MCF 10A (cell line): ENCODE results near the gene MB. TPM values are rescaled to one million over a fixed set of nuclear protein-coding genes. Genes with fewer than 3 reads are reported as not detected.

ENCODE experiments used
- BruUV-seq: library from RNA; stranded (reverse); fragments of 400-500 nt; replicated peaks from 2 replicates; lab custom pipeline; 2021; lab: Mats Ljungman, UMichigan
- CTCF ChIA-PET: fragments of 300-600 bp; sonication (Branson Sonifier 250); formaldehyde crosslinking; extraction: SDS; loops from one replicate; lab custom pipeline; 2021; ENCODE audit warnings: antibody characterized with exemption, inconsistent platforms; lab: Yijun Ruan, JAX
- POLR2A ChIA-PET: fragments of 300-600, 350-650 bp; sonication (Branson Sonifier 250); formaldehyde crosslinking; extraction: SDS; loops from one replicate; lab custom pipeline; 2020; ENCODE audit warnings: antibody characterized with exemption, inconsistent platforms; lab: Yijun Ruan, JAX
- DNase-seq: peaks from one replicate; pipeline ENCODE4 v3.0.0-alpha.2; 2018; ENCODE audit not compliant: unreplicated experiment
- H3K27ac Mint-ChIP-seq: one replicate; pipeline ENCODE4 v1.8.0; 2022; ENCODE audit warnings: mild to moderate bottlenecking, low read depth, mixed read lengths; ENCODE audit not compliant: unreplicated experiment
- H3K27me3 Mint-ChIP-seq: one replicate; pipeline ENCODE4 v1.8.0; 2022; ENCODE audit warnings: mixed read lengths; ENCODE audit not compliant: insufficient read depth, unreplicated experiment
- H3K36me3 Mint-ChIP-seq: one replicate; pipeline ENCODE4 v1.8.0; 2022; ENCODE audit warnings: mild to moderate bottlenecking, moderate library complexity, mixed read lengths; ENCODE audit not compliant: insufficient read depth, unreplicated experiment
- H3K4me1 Mint-ChIP-seq: one replicate; pipeline ENCODE4 v1.8.0; 2022; ENCODE audit warnings: mixed read lengths; ENCODE audit not compliant: insufficient read depth, unreplicated experiment
- H3K4me3 Mint-ChIP-seq: one replicate; pipeline ENCODE4 v1.8.0; 2022; ENCODE audit warnings: mild to moderate bottlenecking, moderate library complexity, mixed read lengths; ENCODE audit not compliant: unreplicated experiment
- H3K9me3 Mint-ChIP-seq: one replicate; pipeline ENCODE4 v1.8.0; 2022; ENCODE audit warnings: mixed read lengths; ENCODE audit not compliant: unreplicated experiment
- intact Hi-C: fragments of 100-400 bp; cut with micrococcal nuclease; formaldehyde crosslinking; loops from 2 replicates; pipeline ENCODE4 v1.14.1; 2022
- total RNA-seq: library from RNA; stranded (reverse); gene quantifications from 2 replicates; pipeline ENCODE4 v1.2.3, GENCODE V29; 2022
- TF ChIP-seq, protein P1 (sequence below): fragments of 200-600 bp; IDR thresholded peaks from one replicate; pipeline ENCODE4 v1.8.0; 2022; ENCODE audit warnings: antibody characterized with exemption, mild to moderate bottlenecking; ENCODE audit not compliant: unreplicated experiment

Gene MB
- total RNA-seq, 1 experiment from 2014 or later = not detected

DNA sequence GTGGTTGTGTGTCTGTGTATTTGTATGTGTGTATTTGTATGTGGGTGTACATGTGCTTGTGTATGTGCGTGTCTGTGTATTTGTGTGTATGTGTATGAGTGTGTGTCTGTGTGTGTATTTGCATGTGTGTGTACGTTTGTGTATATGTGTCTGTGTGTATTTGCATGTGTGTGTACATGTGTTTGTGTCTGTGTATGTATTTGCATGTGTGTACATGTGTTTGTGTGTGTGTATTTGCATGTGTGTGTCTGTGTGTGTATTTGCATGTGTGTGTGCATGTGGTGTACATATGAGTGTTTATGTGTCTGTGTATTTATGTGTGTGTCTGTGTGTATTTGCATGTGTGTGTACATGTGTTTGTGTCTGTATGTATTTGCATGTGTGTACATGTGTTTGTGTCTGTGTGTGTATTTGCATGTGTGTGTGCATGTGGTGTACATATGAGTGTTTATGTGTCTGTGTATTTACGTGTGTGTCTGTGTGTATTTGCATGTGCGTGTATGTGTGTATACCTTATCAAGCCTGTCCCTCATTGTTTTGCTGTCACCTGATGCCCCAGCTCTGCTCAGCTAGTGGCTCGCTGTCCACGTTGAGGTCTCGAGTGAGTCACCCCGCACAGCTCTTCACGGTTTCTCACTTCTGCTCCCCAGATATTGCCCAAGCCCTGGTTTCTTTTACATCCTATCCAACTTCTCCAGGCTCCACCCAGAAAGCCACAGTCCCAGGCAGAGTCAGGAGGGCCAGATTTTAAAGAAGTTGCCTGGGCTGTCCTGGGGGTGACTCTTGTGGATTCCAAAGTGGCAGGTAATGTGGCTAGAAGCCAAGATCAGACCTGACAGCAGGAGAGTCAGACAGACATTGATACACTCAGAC is 15.2 kb downstream of the MB start:
- Mint-ChIP-seq H3K4me3 (no peak overlapping the region), H3K36me3 (peaks cover 6% of the 10 kb centered on the region), H3K4me1 (no peaks in the 10 kb centered on the region), H3K9me3 (no peaks in the 10 kb centered on the region), H3K27ac (no peak overlapping the region), H3K27me3 (no peaks in the 10 kb centered on the region)
- BruUV-seq = no TSS peak
- DNase-seq = peak; percentile 86
- intact Hi-C loops = no loop called here
- ChIA-PET CTCF (interaction anchor here (1.0 kb wide), 1 partner anchor 464 kb away, joined by 3 read pairs; no protein-coding TSS in a partner anchor), POLR2A (no interaction called here)
- TF ChIP-seq, protein P1, sequence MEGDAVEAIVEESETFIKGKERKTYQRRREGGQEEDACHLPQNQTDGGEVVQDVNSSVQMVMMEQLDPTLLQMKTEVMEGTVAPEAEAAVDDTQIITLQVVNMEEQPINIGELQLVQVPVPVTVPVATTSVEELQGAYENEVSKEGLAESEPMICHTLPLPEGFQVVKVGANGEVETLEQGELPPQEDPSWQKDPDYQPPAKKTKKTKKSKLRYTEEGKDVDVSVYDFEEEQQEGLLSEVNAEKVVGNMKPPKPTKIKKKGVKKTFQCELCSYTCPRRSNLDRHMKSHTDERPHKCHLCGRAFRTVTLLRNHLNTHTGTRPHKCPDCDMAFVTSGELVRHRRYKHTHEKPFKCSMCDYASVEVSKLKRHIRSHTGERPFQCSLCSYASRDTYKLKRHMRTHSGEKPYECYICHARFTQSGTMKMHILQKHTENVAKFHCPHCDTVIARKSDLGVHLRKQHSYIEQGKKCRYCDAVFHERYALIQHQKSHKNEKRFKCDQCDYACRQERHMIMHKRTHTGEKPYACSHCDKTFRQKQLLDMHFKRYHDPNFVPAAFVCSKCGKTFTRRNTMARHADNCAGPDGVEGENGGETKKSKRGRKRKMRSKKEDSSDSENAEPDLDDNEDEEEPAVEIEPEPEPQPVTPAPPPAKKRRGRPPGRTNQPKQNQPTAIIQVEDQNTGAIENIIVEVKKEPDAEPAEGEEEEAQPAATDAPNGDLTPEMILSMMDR = no peak

DNA sequence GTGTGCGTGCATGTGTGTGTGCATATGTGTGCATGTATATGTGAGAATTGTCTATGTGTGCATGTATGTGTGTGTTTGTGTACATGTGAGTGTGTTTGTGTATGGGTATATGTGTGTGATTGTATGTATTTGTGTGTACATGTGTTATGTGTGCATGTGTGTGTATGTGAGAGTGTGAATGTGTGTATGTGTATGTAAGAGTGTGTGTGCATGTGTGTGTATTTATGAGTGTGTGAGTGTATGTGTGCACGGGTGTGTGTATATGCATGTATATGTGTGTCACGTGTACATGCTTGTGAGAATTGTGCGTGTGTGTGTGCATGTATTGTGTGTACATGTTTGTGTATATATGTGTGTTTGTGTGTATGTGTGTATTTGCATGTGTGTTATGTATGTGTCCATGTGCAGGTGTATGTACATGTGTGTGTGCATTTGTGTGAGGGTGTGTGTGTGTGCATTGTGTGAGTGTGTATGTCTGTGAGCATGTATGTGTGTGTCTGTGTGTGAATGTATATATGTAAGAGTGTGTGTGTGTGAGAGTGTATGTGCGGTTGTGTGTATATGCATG is 16.0 kb downstream of the MB start:
- Mint-ChIP-seq H3K27ac (no peak overlapping the region), H3K27me3 (no peaks in the 10 kb centered on the region), H3K4me3 (no peak overlapping the region), H3K36me3 (peaks cover 3% of the 10 kb centered on the region), H3K4me1 (no peaks in the 10 kb centered on the region), H3K9me3 (no peaks in the 10 kb centered on the region)
- BruUV-seq = no TSS peak
- ChIA-PET POLR2A (no interaction called here), CTCF (interaction anchor here (1.2 kb wide), 1 partner anchor 18 kb away, joined by 3 read pairs; no protein-coding TSS in a partner anchor)
- TF ChIP-seq, protein P1 = no peak
- intact Hi-C loops = no loop called here
- no peak for DNase-seq

GRCh38 chr22:35600476-35600875 is 16.7 kb downstream of the MB start:
- no TSS peak for BruUV-seq
- Mint-ChIP-seq H3K9me3 (no peaks in the 10 kb centered on the region), H3K4me1 (no peaks in the 10 kb centered on the region), H3K4me3 (no peak overlapping the region), H3K27me3 (no peaks in the 10 kb centered on the region), H3K36me3 (no peaks in the 10 kb centered on the region), H3K27ac (no peak overlapping the region)
- no peak for DNase-seq
- TF ChIP-seq, protein P1 = no peak
- intact Hi-C loops = no loop called here
- ChIA-PET POLR2A (interaction anchor here (1.2 kb wide), 1 partner anchor 12 kb away, joined by 3 read pairs; no protein-coding TSS in a partner anchor), CTCF (interaction anchor here (1.2 kb wide), 1 partner anchor 17 kb away, joined by 3 read pairs; no protein-coding TSS in a partner anchor)

DNA sequence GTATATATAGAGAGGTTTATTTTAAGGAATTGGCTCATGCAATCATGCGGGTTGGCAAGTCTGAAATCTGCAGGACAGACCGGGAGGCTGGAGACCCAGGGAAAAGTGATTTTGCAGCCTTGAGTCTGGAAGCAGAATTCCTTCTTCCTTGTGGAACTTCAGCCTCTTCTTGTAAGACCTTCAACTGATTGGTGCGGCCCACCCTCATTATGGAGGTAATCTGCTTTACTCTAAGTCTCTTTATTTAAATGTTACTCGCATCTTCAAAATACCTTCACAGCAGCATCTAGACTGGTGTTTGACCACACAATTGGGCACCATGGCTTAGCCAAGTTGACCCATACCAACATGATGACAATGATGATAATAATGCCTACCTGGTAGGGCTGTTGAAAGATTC is 17.8 kb downstream of the MB start:
- Mint-ChIP-seq H3K27ac (no peak overlapping the region), H3K9me3 (no peaks in the 10 kb centered on the region), H3K4me3 (no peak overlapping the region), H3K27me3 (no peaks in the 10 kb centered on the region), H3K4me1 (no peaks in the 10 kb centered on the region), H3K36me3 (no peaks in the 10 kb centered on the region)
- CTCF ChIA-PET = no interaction called here
- no TSS peak for BruUV-seq
- DNase-seq = no peak
- POLR2A ChIA-PET = interaction anchor here (1.2 kb wide), 1 partner anchor 13 kb away, joined by 3 read pairs; no protein-coding TSS in a partner anchor
- TF ChIP-seq, protein P1 = no peak
- intact Hi-C loops = no loop called here
